HG03064 (cell line): Measurements from ENCODE around the gene ADRA1B.

ENCODE experiments used
- ATAC-seq: cut with Tn5 transposase; IDR thresholded peaks from one replicate; pipeline ENCODE4 v1.9.1; 2021; ENCODE audit warnings: low read depth; ENCODE audit not compliant: unreplicated experiment

ADRA1B gene

GRCh38 chr5:159923008-159923407 lies 6.7 kb downstream of the ADRA1B start:
- no peak for ATAC-seq

- ATAC-seq = no peak
These were observed 12.0 kb downstream of the ADRA1B start for GRCh38 chr5:159928122-159928909.

GRCh38 chr5:159929176-159929575 lies 12.9 kb downstream of the ADRA1B start:
- ATAC-seq = no peak

- ATAC-seq = no peak
These were observed 17.5 kb downstream of the ADRA1B start for GRCh38 chr5:159933531-159934485.

- no peak for ATAC-seq
These were observed 19.7 kb downstream of the ADRA1B start for GRCh38 chr5:159935946-159936345.

GRCh38 chr5:159936686-159937329 lies 20.5 kb downstream of the ADRA1B start:
- ATAC-seq = no peak

- ATAC-seq = no peak
These were observed 21.3 kb downstream of the ADRA1B start for GRCh38 chr5:159937580-159937979.

- no peak for ATAC-seq
These were observed 27.0 kb downstream of the ADRA1B start for GRCh38 chr5:159943326-159943725.

GRCh38 chr5:159944056-159944600 lies 27.8 kb downstream of the ADRA1B start:
- no peak for ATAC-seq

GRCh38 chr5:159945359-159945758 lies 29.1 kb downstream of the ADRA1B start:
- no peak for ATAC-seq

- ATAC-seq = no peak
These were observed 31.6 kb downstream of the ADRA1B start for GRCh38 chr5:159947708-159948358.

- ATAC-seq = no peak
These were observed 35.1 kb downstream of the ADRA1B start for GRCh38 chr5:159951387-159951786.

GRCh38 chr5:159951834-159952233 lies 35.6 kb downstream of the ADRA1B start:
- no peak for ATAC-seq

GRCh38 chr5:159953609-159954008 lies 37.3 kb downstream of the ADRA1B start:
- ATAC-seq = no peak

GRCh38 chr5:159955056-159955624 lies 38.9 kb downstream of the ADRA1B start:
- ATAC-seq = no peak

GRCh38 chr5:159956074-159956473 lies 39.8 kb downstream of the ADRA1B start:
- ATAC-seq = no peak

GRCh38 chr5:159961176-159962160 lies 45.2 kb downstream of the ADRA1B start:
- no peak for ATAC-seq

- no peak for ATAC-seq
These were observed 45.9 kb downstream of the ADRA1B start for GRCh38 chr5:159962214-159962613.

- ATAC-seq = no peak
These were observed 47.7 kb downstream of the ADRA1B start for GRCh38 chr5:159963935-159964334.
